OCI-LY1 (cell line): Measurements from ENCODE around the gene TAAR2.

Experiments used
- H2AFZ ChIP-seq: fragments of 200-600 bp; sonication (generic), shearing (Covaris generic); 2 replicates; pipeline ENCODE4 v1.6.0; 2014; ENCODE audit warnings: antibody characterized with exemption, mild to moderate bottlenecking, low read length
- H3F3A ChIP-seq: fragments of 200-600 bp; sonication (generic), shearing (Covaris generic); 2 replicates; pipeline ENCODE4 v1.6.0; 2014; ENCODE audit warnings: mild to moderate bottlenecking, antibody characterized with exemption, low read length, moderate library complexity; ENCODE audit not compliant: insufficient read depth
- H3K27ac ChIP-seq: fragments of 200-600 bp; sonication (generic); 2 replicates; pipeline ENCODE4 v1.5.1; 2014; ENCODE audit warnings: low read length, mixed run types, mild to moderate bottlenecking, low read depth; ENCODE audit not compliant: poor library complexity, severe bottlenecking
- H3K27me3 ChIP-seq: fragments of 200-600 bp; sonication (generic); 2 replicates; pipeline ENCODE4 v1.6.0; 2014; ENCODE audit warnings: antibody characterized with exemption, mild to moderate bottlenecking, low read length, moderate library complexity; ENCODE audit not compliant: insufficient read depth
- H3K36me3 ChIP-seq: fragments of 200-600 bp; sonication (generic); 2 replicates; pipeline ENCODE4 v1.6.1; 2014; ENCODE audit warnings: mild to moderate bottlenecking, antibody characterized with exemption, low read length, moderate library complexity, mixed read lengths; ENCODE audit not compliant: insufficient read depth
- H3K4me1 ChIP-seq: fragments of 200-600 bp; sonication (generic); 2 replicates; pipeline ENCODE4 v1.5.1; 2014; ENCODE audit warnings: mild to moderate bottlenecking, low read length, moderate library complexity; ENCODE audit not compliant: insufficient read depth, severe bottlenecking
- H3K4me2 ChIP-seq: fragments of 200-600 bp; sonication (generic), shearing (Covaris generic); 2 replicates; pipeline ENCODE4 v1.6.1; 2014; ENCODE audit warnings: low read length
- H3K4me3 ChIP-seq: fragments of 200-600 bp; sonication (generic); 2 replicates; pipeline ENCODE4 v1.5.1; 2014; ENCODE audit warnings: low read length, low read depth, mild to moderate bottlenecking, mixed read lengths; ENCODE audit not compliant: poor library complexity, severe bottlenecking
- H3K79me2 ChIP-seq: fragments of 200-600 bp; shearing (Covaris generic); 2 replicates; pipeline ENCODE4 v1.6.1; 2016; ENCODE audit warnings: mixed run types, low read length, mixed read lengths; ENCODE audit not compliant: insufficient read depth
- H3K9ac ChIP-seq: fragments of 200-600 bp; sonication (generic), shearing (Covaris generic); 2 replicates; pipeline ENCODE4 v1.6.1; 2014; ENCODE audit warnings: mild to moderate bottlenecking, low read length, mixed read lengths
- H3K9me2 ChIP-seq: fragments of 200-600 bp; sonication (generic), shearing (Covaris generic); 2 replicates; pipeline ENCODE4 v1.6.1; 2014; ENCODE audit warnings: low read depth, mild to moderate bottlenecking, low read length, mixed read lengths
- H3K9me3 ChIP-seq: fragments of 200-600 bp; shearing (Covaris generic); 2 replicates; pipeline ENCODE4 v1.6.1; 2014; ENCODE audit warnings: low read length, mixed read lengths
- H4K20me1 ChIP-seq: fragments of 200-600 bp; sonication (generic), shearing (Covaris generic); 2 replicates; pipeline ENCODE4 v1.6.0; 2016; ENCODE audit warnings: mild to moderate bottlenecking, low read length; ENCODE audit not compliant: insufficient read depth
- EZH2 ChIP-seq: fragments of 200-600 bp; sonication (generic), shearing (Covaris generic); IDR thresholded peaks from 2 replicates; pipeline ENCODE4 v1.8.0; 2017; ENCODE audit warnings: borderline replicate concordance, mixed run types, mild to moderate bottlenecking, antibody characterized with exemption, low read length, moderate library complexity, mixed read lengths
- TF ChIP-seq, protein P1 (sequence below): fragments of 200-600 bp; sonication (generic), shearing (Covaris generic); IDR thresholded peaks from 2 replicates; pipeline ENCODE4 v1.5.1; 2017; ENCODE audit warnings: mild to moderate bottlenecking, antibody characterized with exemption, low read length, moderate library complexity, mixed read lengths

TAAR2 gene

DNA sequence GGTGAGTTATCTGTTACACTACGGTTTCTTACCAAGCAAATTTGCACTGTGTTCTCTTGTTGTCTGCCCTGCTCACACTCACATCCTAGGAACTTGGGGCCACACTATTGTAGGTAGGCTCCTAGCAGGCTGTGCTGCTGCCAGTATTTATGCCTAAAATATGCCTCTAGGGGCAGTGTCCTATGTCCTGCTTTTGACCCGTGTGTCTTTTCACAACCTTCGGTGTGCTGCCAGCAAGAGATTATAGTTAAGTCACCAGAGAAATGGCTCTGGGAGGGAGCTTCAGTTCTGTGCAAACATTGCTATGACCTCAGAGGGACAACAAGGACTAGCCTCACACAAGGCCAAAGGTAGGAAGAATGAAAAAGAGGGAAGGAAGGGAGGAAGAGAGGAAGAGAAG is 25.6 kb downstream of the TAAR2 start:
- Histone ChIP-seq H3K9me3 (no peaks in the 10 kb centered on the region), H3K9me2 (no peaks in the 10 kb centered on the region), H3K4me2 (no peak overlapping the region), H3K36me3 (no peaks in the 10 kb centered on the region), H3K4me3 (no peak overlapping the region), H3K27me3 (no peaks in the 10 kb centered on the region), H3K4me1 (no peaks in the 10 kb centered on the region), H2AFZ (no peak overlapping the region), H3F3A (no peaks in the 10 kb centered on the region), H3K27ac (no peak overlapping the region), H3K79me2 (no peaks in the 10 kb centered on the region), H3K9ac (no peak overlapping the region), H4K20me1 (no peaks in the 10 kb centered on the region)
- TF ChIP-seq, protein P1, sequence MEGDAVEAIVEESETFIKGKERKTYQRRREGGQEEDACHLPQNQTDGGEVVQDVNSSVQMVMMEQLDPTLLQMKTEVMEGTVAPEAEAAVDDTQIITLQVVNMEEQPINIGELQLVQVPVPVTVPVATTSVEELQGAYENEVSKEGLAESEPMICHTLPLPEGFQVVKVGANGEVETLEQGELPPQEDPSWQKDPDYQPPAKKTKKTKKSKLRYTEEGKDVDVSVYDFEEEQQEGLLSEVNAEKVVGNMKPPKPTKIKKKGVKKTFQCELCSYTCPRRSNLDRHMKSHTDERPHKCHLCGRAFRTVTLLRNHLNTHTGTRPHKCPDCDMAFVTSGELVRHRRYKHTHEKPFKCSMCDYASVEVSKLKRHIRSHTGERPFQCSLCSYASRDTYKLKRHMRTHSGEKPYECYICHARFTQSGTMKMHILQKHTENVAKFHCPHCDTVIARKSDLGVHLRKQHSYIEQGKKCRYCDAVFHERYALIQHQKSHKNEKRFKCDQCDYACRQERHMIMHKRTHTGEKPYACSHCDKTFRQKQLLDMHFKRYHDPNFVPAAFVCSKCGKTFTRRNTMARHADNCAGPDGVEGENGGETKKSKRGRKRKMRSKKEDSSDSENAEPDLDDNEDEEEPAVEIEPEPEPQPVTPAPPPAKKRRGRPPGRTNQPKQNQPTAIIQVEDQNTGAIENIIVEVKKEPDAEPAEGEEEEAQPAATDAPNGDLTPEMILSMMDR = peak; percentile 45; the same call in 1 of the 2 replicates
- TF ChIP-seq EZH2 = no peak

DNA sequence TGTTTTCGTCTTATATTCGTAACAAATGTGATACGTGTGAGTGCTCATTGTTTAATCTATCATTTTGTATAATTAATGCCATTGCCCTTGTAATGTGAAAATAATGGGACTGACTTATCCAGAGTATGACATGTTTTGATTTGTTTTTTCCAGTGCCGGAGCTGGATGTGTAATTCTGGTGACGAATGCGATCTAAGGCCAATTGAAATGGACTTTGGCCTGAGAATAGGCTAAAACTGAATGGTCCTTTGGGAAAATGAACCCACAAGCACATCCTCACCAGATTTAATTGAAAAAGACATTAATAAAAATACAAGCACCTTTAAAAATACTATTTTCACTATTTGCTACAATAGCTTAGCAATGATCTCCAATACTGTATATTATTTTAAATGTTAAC is 27.9 kb downstream of the TAAR2 start:
- Histone ChIP-seq H3K4me3 (no peak overlapping the region), H3K27me3 (no peaks in the 10 kb centered on the region), H3K9ac (no peak overlapping the region), H4K20me1 (no peaks in the 10 kb centered on the region), H3K9me2 (no peaks in the 10 kb centered on the region), H2AFZ (no peak overlapping the region), H3K4me2 (no peak overlapping the region), H3K36me3 (no peaks in the 10 kb centered on the region), H3K79me2 (no peaks in the 10 kb centered on the region), H3K9me3 (no peaks in the 10 kb centered on the region), H3K4me1 (no peaks in the 10 kb centered on the region), H3K27ac (no peak overlapping the region), H3F3A (no peaks in the 10 kb centered on the region)
- no peak for TF ChIP-seq EZH2
- TF ChIP-seq, protein P1 = no peak

DNA sequence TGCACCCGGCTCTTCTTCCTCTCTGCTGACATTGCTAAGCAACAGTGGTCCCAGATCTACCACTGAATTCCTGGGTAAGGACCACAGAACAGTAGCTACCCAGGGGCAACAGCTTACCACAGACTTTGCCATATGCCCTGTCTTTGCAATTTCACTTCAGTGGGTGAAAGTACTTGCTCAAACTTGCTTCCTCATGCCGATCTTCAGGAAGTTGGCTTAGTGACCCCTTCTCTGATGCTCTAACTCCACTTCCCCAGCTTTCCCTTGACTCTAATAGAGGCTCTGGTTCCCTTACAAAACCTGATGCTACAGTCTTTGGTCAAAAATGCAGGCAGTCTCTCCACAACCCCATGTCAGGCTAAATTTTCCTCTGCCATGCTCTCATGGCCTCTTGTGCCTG is 31.2 kb downstream of the TAAR2 start:
- TF ChIP-seq, protein P1 = no peak
- TF ChIP-seq EZH2 = no peak
- Histone ChIP-seq H4K20me1 (no peaks in the 10 kb centered on the region), H3K27ac (no peak overlapping the region), H3K9me2 (no peaks in the 10 kb centered on the region), H3K4me2 (no peak overlapping the region), H3K27me3 (no peaks in the 10 kb centered on the region), H3K9me3 (no peaks in the 10 kb centered on the region), H3K36me3 (no peaks in the 10 kb centered on the region), H3F3A (no peaks in the 10 kb centered on the region), H3K4me1 (no peaks in the 10 kb centered on the region), H3K4me3 (no peak overlapping the region), H2AFZ (no peak overlapping the region), H3K9ac (no peak overlapping the region), H3K79me2 (no peaks in the 10 kb centered on the region)
